Stimulated activated naive CD8-positive, alpha-beta T cell treated with anti-CD3 and anti-CD28 coated beads, Interleukin-15, Interleukin-2, amounts not matched to agents 100 ng/mL and 50 ng/mL, for 24 hours (primary cell): ENCODE results near the gene DNHD1.

Source experiments
- H3K27ac Mint-ChIP-seq: one replicate; pipeline ENCODE4 v1.8.0; 2021; ENCODE audit warnings: mild to moderate bottlenecking, mixed read lengths
- H3K27me3 Mint-ChIP-seq: one replicate; pipeline ENCODE4 v1.8.0; 2021; ENCODE audit warnings: mixed read lengths
- H3K36me3 Mint-ChIP-seq: one replicate; pipeline ENCODE4 v1.8.0; 2021; ENCODE audit warnings: low read depth, mixed read lengths
- H3K4me1 Mint-ChIP-seq: one replicate; pipeline ENCODE4 v1.8.0; 2021; ENCODE audit warnings: low read depth, mixed read lengths
- H3K4me3 Mint-ChIP-seq: one replicate; pipeline ENCODE4 v1.8.0; 2021; ENCODE audit warnings: mild to moderate bottlenecking, mixed read lengths
- H3K9me3 Mint-ChIP-seq: one replicate; pipeline ENCODE4 v1.8.0; 2021; ENCODE audit warnings: mixed read lengths

DNHD1 gene

GRCh38 chr11:6599881-6600390 is 102.9 kb downstream of the DNHD1 start:
- H3K27ac Mint-ChIP-seq = no peak overlapping the region

GRCh38 chr11:6601041-6601461 is 104.0 kb downstream of the DNHD1 start:
- peaks cover 19% of the 10 kb centered on the region for H3K4me1 Mint-ChIP-seq
- H3K9me3 Mint-ChIP-seq = no peaks in the 10 kb centered on the region
- peaks cover 34% of the 10 kb centered on the region for H3K36me3 Mint-ChIP-seq
- H3K4me3 Mint-ChIP-seq = no peak overlapping the region
- H3K27ac Mint-ChIP-seq = no peak overlapping the region
- no peaks in the 10 kb centered on the region for H3K27me3 Mint-ChIP-seq

More at GRCh38 chr11:6599881-6600390, 102.9 kb downstream of the DNHD1 start:
- Mint-ChIP-seq H3K4me3 (no peak overlapping the region), H3K27me3 (no peaks in the 10 kb centered on the region), H3K36me3 (peaks cover 41% of the 10 kb centered on the region), H3K4me1 (peaks cover 19% of the 10 kb centered on the region), H3K9me3 (no peaks in the 10 kb centered on the region)

- peaks cover 32% of the 10 kb centered on the region for H3K36me3 Mint-ChIP-seq
- no peak overlapping the region for H3K4me3 Mint-ChIP-seq
- H3K27me3 Mint-ChIP-seq = no peaks in the 10 kb centered on the region
- H3K27ac Mint-ChIP-seq = peak overlapping the region; percentile 18
- H3K4me1 Mint-ChIP-seq = peaks cover 22% of the 10 kb centered on the region
- H3K9me3 Mint-ChIP-seq = no peaks in the 10 kb centered on the region
These were observed 105.2 kb downstream of the DNHD1 start for GRCh38 chr11:6602096-6602940.

GRCh38 chr11:6603287-6604080 is 106.4 kb downstream of the DNHD1 start, which contains the start of the genes ILK and RRP8:
Gene ILK, plus strand, starts transcription at chr11:6603774. Its CDS starts 498 bp downstream, at chr11:6604272.
Gene RRP8, minus strand, starts transcription at chr11:6603616. Its CDS starts 114 bp downstream, at chr11:6603502.
- no peaks in the 10 kb centered on the region for H3K9me3 Mint-ChIP-seq
- no peaks in the 10 kb centered on the region for H3K27me3 Mint-ChIP-seq
- peaks cover 27% of the 10 kb centered on the region for H3K4me1 Mint-ChIP-seq
- H3K36me3 Mint-ChIP-seq = peaks cover 29% of the 10 kb centered on the region
- no peak within 1 kb of the TSS for H3K4me3 Mint-ChIP-seq
- H3K27ac Mint-ChIP-seq = no peak within 1 kb of the TSS

- no peak overlapping the region for H3K27ac Mint-ChIP-seq
- H3K9me3 Mint-ChIP-seq = no peaks in the 10 kb centered on the region
- peaks cover 29% of the 10 kb centered on the region for H3K36me3 Mint-ChIP-seq
- no peaks in the 10 kb centered on the region for H3K27me3 Mint-ChIP-seq
- H3K4me1 Mint-ChIP-seq = peaks cover 34% of the 10 kb centered on the region
- no peak overlapping the region for H3K4me3 Mint-ChIP-seq
These were observed 107.1 kb downstream of the DNHD1 start for GRCh38 chr11:6604081-6604626.

GRCh38 chr11:6604790-6605189 is 107.7 kb downstream of the DNHD1 start:
- no peak overlapping the region for H3K27ac Mint-ChIP-seq

GRCh38 chr11:6606471-6607189 is 109.5 kb downstream of the DNHD1 start:
- H3K4me1 Mint-ChIP-seq = peaks cover 50% of the 10 kb centered on the region
- H3K27me3 Mint-ChIP-seq = no peaks in the 10 kb centered on the region
- H3K36me3 Mint-ChIP-seq = peaks cover 38% of the 10 kb centered on the region
- H3K9me3 Mint-ChIP-seq = no peaks in the 10 kb centered on the region
- H3K27ac Mint-ChIP-seq = no peak overlapping the region
- peak overlapping the region; percentile 35 for H3K4me3 Mint-ChIP-seq

More at GRCh38 chr11:6604790-6605189, 107.7 kb downstream of the DNHD1 start:
- H3K36me3 Mint-ChIP-seq = peaks cover 29% of the 10 kb centered on the region
- no peaks in the 10 kb centered on the region for H3K9me3 Mint-ChIP-seq
- peaks cover 37% of the 10 kb centered on the region for H3K4me1 Mint-ChIP-seq
- H3K27me3 Mint-ChIP-seq = no peaks in the 10 kb centered on the region
- no peak overlapping the region for H3K4me3 Mint-ChIP-seq

- peak overlapping the region; percentile 84 for H3K27ac Mint-ChIP-seq
- peak overlapping the region; percentile 35 for H3K4me3 Mint-ChIP-seq
- H3K27me3 Mint-ChIP-seq = no peaks in the 10 kb centered on the region
- H3K9me3 Mint-ChIP-seq = no peaks in the 10 kb centered on the region
- peaks cover 34% of the 10 kb centered on the region for H3K36me3 Mint-ChIP-seq
- H3K4me1 Mint-ChIP-seq = peaks cover 45% of the 10 kb centered on the region
These were observed 110.2 kb downstream of the DNHD1 start for GRCh38 chr11:6607190-6607795.

- peaks cover 34% of the 10 kb centered on the region for H3K36me3 Mint-ChIP-seq
- H3K4me1 Mint-ChIP-seq = peaks cover 45% of the 10 kb centered on the region
- H3K27me3 Mint-ChIP-seq = no peaks in the 10 kb centered on the region
- H3K9me3 Mint-ChIP-seq = no peaks in the 10 kb centered on the region
- H3K27ac Mint-ChIP-seq = peak overlapping the region; percentile 13
- H3K4me3 Mint-ChIP-seq = no peak overlapping the region
These were observed 110.9 kb downstream of the DNHD1 start for GRCh38 chr11:6608011-6608410.

GRCh38 chr11:6608726-6609501 is 111.8 kb downstream of the DNHD1 start:
- H3K27me3 Mint-ChIP-seq = no peaks in the 10 kb centered on the region
- no peaks in the 10 kb centered on the region for H3K9me3 Mint-ChIP-seq
- H3K4me1 Mint-ChIP-seq = peaks cover 45% of the 10 kb centered on the region
- no peak overlapping the region for H3K4me3 Mint-ChIP-seq
- peaks cover 34% of the 10 kb centered on the region for H3K36me3 Mint-ChIP-seq
- no peak overlapping the region for H3K27ac Mint-ChIP-seq

GRCh38 chr11:6609502-6610015 is 112.5 kb downstream of the DNHD1 start:
- no peaks in the 10 kb centered on the region for H3K9me3 Mint-ChIP-seq
- peaks cover 34% of the 10 kb centered on the region for H3K36me3 Mint-ChIP-seq
- H3K27me3 Mint-ChIP-seq = no peaks in the 10 kb centered on the region
- H3K27ac Mint-ChIP-seq = peak overlapping the region; percentile 14
- peaks cover 45% of the 10 kb centered on the region for H3K4me1 Mint-ChIP-seq
- no peak overlapping the region for H3K4me3 Mint-ChIP-seq

GRCh38 chr11:6610591-6610990 is 113.5 kb downstream of the DNHD1 start:
- peaks cover 39% of the 10 kb centered on the region for H3K36me3 Mint-ChIP-seq
- H3K4me3 Mint-ChIP-seq = peak overlapping the region; percentile 92
- H3K27me3 Mint-ChIP-seq = no peaks in the 10 kb centered on the region
- H3K4me1 Mint-ChIP-seq = peaks cover 45% of the 10 kb centered on the region
- H3K27ac Mint-ChIP-seq = peak overlapping the region; percentile 91
- H3K9me3 Mint-ChIP-seq = no peaks in the 10 kb centered on the region
